ENCODE measurements around the gene ATP23.

GRCh38 chr12:57899010-57899662 lies 42.2 kb upstream of the ATP23 start:
- no peak for TF ChIP-seq EZH2 (IDR thresholded peaks at IDR 0.05)
- no peak for TF ChIP-seq POLR2AphosphoS5 (IDR thresholded peaks at IDR 0.05; ENCODE audit: borderline replicate concordance, low read depth, low read length)
- TF ChIP-seq FOXP2 (optimal IDR thresholded peaks at IDR 0.05; ENCODE audit: control extremely low read depth, extremely low read length, insufficient read depth) = no peak

Data from SK-N-MC (cell line).